Measurements from ENCODE around the gene IMMP1L. TPM values are rescaled to one million over a fixed set of nuclear protein-coding genes. Genes with fewer than 3 reads are reported as not detected.
A peak's percentile ranks its signal among the peaks of the same experiment; 100 is the strongest.

Gene IMMP1L
- total and polyA plus RNA-seq, 2 experiments from 2014 or later: 8.8 to 19.9 TPM

DNA sequence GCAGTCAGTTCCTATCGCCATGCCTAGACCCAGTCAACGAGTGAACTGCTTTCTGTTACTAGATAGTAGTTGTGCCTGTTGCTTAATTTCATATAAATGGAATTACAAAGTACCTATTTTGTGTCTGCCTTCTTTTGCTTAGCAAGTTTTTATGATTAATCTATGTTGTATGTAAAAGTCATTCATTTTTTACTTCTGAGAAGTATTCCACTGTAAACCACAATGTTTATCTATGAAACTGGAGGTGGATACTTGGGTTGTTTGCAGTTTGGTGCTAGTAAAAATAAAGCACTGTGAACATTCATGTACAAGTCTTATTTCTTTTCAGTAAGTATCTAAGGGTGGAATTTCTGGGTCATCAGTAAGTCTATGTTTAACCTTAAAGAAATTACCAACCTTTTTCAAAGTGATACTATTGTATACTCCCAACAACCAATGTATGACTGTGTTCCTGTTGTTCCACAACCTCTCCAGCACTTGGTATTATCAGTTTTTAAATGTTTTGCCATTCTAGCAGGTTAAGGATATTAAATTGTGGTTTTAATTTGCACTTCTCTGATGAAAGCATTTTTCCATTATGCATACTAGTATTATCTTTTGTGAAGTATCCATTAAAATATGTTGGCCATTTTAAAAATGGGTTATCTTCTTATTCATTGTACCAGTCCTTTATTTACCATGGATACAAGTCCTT is 71.5 kb downstream of the IMMP1L start:
- in situ Hi-C loops (cut with MboI): no loop called here
- Histone ChIP-seq H3K9ac (no peak overlapping the region), H3K4me2 (ENCODE audit: unreplicated experiment) (peak overlapping the region; percentile 32), H4K20me1 (ENCODE audit: insufficient read depth) (no peaks in the 10 kb centered on the region), H3K27me3 (replicated peaks; ENCODE audit: insufficient read depth) (no peaks in the 10 kb centered on the region), H3K9me3 (ENCODE audit: low read depth) (no peaks in the 10 kb centered on the region), H3K36me3 (ENCODE audit: low read depth) (no peaks in the 10 kb centered on the region), H3K79me2 (ENCODE audit: insufficient read depth) (no peaks in the 10 kb centered on the region), H3K4me3 (no peak overlapping the region), H2AFZ (no peak overlapping the region), H3K4me1 (ENCODE audit: insufficient read depth) (peaks cover 16% of the 10 kb centered on the region), H3K27ac (0 out of 2 replicates have a peak overlapping the region, but pooled peaks have one; percentile 28), H3F3A (ENCODE audit: insufficient read depth) (peaks cover 30% of the 10 kb centered on the region), H3K9me2 (ENCODE audit: insufficient read depth) (no peaks in the 10 kb centered on the region)
- DNase-seq: peak; percentile 60
- 75 to 82% methylated on average over 2 of the region's 2 CpGs for WGBS, 2 experiments (ENCODE audit: low coverage in 1 of 2, low lambda C conversion rate in 2 of 2, missing lambda C conversion rate in 2 of 2)
- TF ChIP-seq EZH2 (IDR thresholded peaks at IDR 0.05; ENCODE audit: insufficient read depth, poor library complexity, severe bottlenecking) (no peak), EZH2phosphoT487 (IDR thresholded peaks at IDR 0.05; ENCODE audit: insufficient read depth, low read depth) (no peak)

DNA sequence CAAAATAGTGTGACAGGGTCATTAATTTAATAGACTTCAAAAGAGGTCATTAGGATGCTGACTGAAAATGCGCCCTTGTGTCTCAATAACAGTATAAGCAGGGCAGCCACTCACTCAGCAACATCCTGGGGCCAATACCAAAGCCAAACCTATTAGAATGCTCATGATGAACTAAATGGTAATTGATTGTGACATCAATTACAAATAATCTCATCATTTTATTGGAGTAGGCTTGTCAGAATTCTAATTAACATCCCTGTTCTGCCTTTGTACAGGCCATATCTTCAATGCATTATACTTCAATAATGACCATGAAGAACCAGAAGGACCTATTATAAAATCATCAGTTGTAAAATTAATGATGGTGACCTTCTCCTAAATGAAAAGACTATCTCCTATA is 75.6 kb downstream of the IMMP1L start:
- Histone ChIP-seq H3F3A (ENCODE audit: insufficient read depth) (peaks cover 24% of the 10 kb centered on the region), H2AFZ (no peak overlapping the region), H3K27me3 (replicated peaks; ENCODE audit: insufficient read depth) (no peaks in the 10 kb centered on the region), H3K4me1 (ENCODE audit: insufficient read depth) (peaks cover 16% of the 10 kb centered on the region), H3K9me2 (ENCODE audit: insufficient read depth) (no peaks in the 10 kb centered on the region), H3K79me2 (ENCODE audit: insufficient read depth) (no peaks in the 10 kb centered on the region), H3K9me3 (ENCODE audit: low read depth) (no peaks in the 10 kb centered on the region), H3K36me3 (ENCODE audit: low read depth) (no peaks in the 10 kb centered on the region; the same call in 1 of the 2 replicates), H3K27ac (no peak overlapping the region), H4K20me1 (ENCODE audit: insufficient read depth) (no peaks in the 10 kb centered on the region), H3K9ac (no peak overlapping the region), H3K4me2 (ENCODE audit: unreplicated experiment) (no peak overlapping the region), H3K4me3 (no peak overlapping the region)
- in situ Hi-C loops (cut with MboI): no loop called here
- no peak for DNase-seq
- 97 to 100% methylated on average over 1 of the region's 1 CpG for WGBS, 2 experiments (ENCODE audit: low coverage in 1 of 2, low lambda C conversion rate in 2 of 2, missing lambda C conversion rate in 2 of 2)
- no peak for TF ChIP-seq EZH2 (IDR thresholded peaks at IDR 0.05; ENCODE audit: insufficient read depth, poor library complexity, severe bottlenecking)
- TF ChIP-seq EZH2phosphoT487 (IDR thresholded peaks at IDR 0.05; ENCODE audit: insufficient read depth, low read depth): no peak

DNA sequence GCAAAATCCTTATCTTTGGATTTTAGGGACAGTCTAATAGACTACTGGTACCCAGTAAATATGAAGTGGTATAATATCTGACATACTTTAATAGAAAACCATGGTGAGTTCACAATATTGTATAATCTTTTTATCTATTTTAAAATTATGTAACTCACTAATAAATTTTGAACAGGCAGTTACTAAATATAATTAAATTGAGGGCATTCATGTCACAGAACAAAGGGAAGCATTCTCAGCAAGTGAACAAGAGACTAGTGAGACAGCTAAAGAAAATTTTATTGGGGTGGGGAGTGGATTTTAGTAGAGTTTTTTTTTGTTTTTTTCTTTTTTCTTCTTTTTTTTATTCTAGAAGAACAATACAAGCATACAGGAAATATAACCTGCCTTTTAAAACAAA is 84.8 kb downstream of the IMMP1L start:
- no peak overlapping the region for H3K27ac ChIP-seq
- no peaks in the 10 kb centered on the region for H3K79me2 ChIP-seq (ENCODE audit: insufficient read depth)
- no peak overlapping the region for H3K4me2 ChIP-seq (ENCODE audit: unreplicated experiment)
- no peaks in the 10 kb centered on the region for H3K4me1 ChIP-seq (ENCODE audit: insufficient read depth)
- no peak overlapping the region for H3K4me3 ChIP-seq
- DNase-seq: no peak
- H3K9ac ChIP-seq: no peak overlapping the region
- H3K36me3 ChIP-seq (ENCODE audit: low read depth): no peaks in the 10 kb centered on the region; the same call in 1 of the 2 replicates
- no peaks in the 10 kb centered on the region for H3K27me3 ChIP-seq (replicated peaks; ENCODE audit: insufficient read depth)
- no peaks in the 10 kb centered on the region for H3K9me3 ChIP-seq (ENCODE audit: low read depth)
- in situ Hi-C loops (cut with MboI): no loop called here
- no peaks in the 10 kb centered on the region for H3K9me2 ChIP-seq (ENCODE audit: insufficient read depth)
- H2AFZ ChIP-seq: no peak overlapping the region
- H4K20me1 ChIP-seq (ENCODE audit: insufficient read depth): no peaks in the 10 kb centered on the region
- H3F3A ChIP-seq (ENCODE audit: insufficient read depth): no peaks in the 10 kb centered on the region
- no peak for TF ChIP-seq EZH2phosphoT487 (IDR thresholded peaks at IDR 0.05; ENCODE audit: insufficient read depth, low read depth)
- TF ChIP-seq EZH2 (IDR thresholded peaks at IDR 0.05; ENCODE audit: insufficient read depth, poor library complexity, severe bottlenecking): no peak

DNA sequence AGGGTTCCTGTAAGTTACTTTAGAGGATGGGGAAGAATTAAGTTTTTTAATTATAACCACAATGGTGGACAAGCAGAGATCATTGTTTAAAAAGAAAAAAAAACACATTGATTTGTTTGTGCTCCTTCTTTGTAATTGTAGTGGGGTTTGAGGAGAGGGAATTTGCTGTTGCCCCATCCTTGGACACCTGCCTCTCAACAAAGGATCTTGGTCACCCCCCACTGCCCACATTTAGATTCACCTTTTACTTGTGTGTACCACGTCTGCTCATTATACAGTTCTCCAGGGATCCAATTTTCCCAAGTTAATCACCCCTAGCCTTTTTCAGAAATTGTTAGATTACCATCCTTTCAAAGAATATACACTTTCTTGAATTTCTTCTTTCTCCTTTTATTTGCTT is 86.7 kb downstream of the IMMP1L start:
- no peaks in the 10 kb centered on the region for H3K4me1 ChIP-seq (ENCODE audit: insufficient read depth)
- in situ Hi-C loops (cut with MboI): no loop called here
- WGBS, 2 experiments (ENCODE audit: low coverage in 1 of 2, low lambda C conversion rate in 2 of 2, missing lambda C conversion rate in 2 of 2): 97 to 100% methylated on average over 1 of the region's 1 CpG

More for the DNA sequence above, 86.7 kb downstream of the IMMP1L start:
- no peaks in the 10 kb centered on the region for H3K36me3 ChIP-seq (ENCODE audit: low read depth)
- TF ChIP-seq EZH2phosphoT487 (IDR thresholded peaks at IDR 0.05; ENCODE audit: insufficient read depth, low read depth): no peak
- no peak for TF ChIP-seq EZH2 (IDR thresholded peaks at IDR 0.05; ENCODE audit: insufficient read depth, poor library complexity, severe bottlenecking)
- H4K20me1 ChIP-seq (ENCODE audit: insufficient read depth): no peaks in the 10 kb centered on the region
- H3K79me2 ChIP-seq (ENCODE audit: insufficient read depth): no peaks in the 10 kb centered on the region
- no peaks in the 10 kb centered on the region for H3K9me2 ChIP-seq (ENCODE audit: insufficient read depth)
- H3K27ac ChIP-seq: no peak overlapping the region
- H3K9ac ChIP-seq: no peak overlapping the region
- H3K9me3 ChIP-seq (ENCODE audit: low read depth): no peaks in the 10 kb centered on the region
- no peaks in the 10 kb centered on the region for H3K27me3 ChIP-seq (replicated peaks; ENCODE audit: insufficient read depth)
- H2AFZ ChIP-seq: no peak overlapping the region
- H3K4me3 ChIP-seq: no peak overlapping the region
- H3F3A ChIP-seq (ENCODE audit: insufficient read depth): no peaks in the 10 kb centered on the region
- no peak overlapping the region for H3K4me2 ChIP-seq (ENCODE audit: unreplicated experiment)
- DNase-seq: no peak
